ENCODE measurements around the gene SPI1. TPM values are rescaled to one million over a fixed set of nuclear protein-coding genes. Genes with fewer than 3 reads are reported as not detected.

SPI1 gene
- polyA plus RNA-seq (not detected in 3 replicates), polyA minus RNA-seq (0.13 TPM in 1 of 3 replicates, not detected in the others)
- polyA plus RNA-seq (2011; ENCODE audit: low read depth): not detected
- not detected in 2 replicates for polyA plus RNA-seq (2011; cell fraction: cytosol; rRNA removed)
- polyA plus RNA-seq (2011; cell fraction: nucleus; rRNA removed): not detected in 2 replicates
- not detected in 2 replicates for polyA plus RNA-seq (2012; ENCODE audit: low replicate concordance)
- not detected for polyA minus RNA-seq (2011; cell fraction: cytosol; rRNA and poly(A)+ RNA removed)
- polyA minus RNA-seq (2011; cell fraction: nucleus; rRNA and poly(A)+ RNA removed): not detected in 2 replicates

GRCh38 chr11:47378010-47378835 lies at the start of gene SPI1:
TSS of gene SPI1 (minus strand) at chr11:47378547. CDS start at chr11:47378353, 194 bp downstream.
- Histone ChIP-seq H3K9me3 (ENCODE audit: control insufficient read depth, low read depth, low read length) (no peaks in the 10 kb centered on the region), H4K20me1 (ENCODE audit: control insufficient read depth, extremely low read depth, insufficient read depth, low read length) (no peaks in the 10 kb centered on the region), H3K9me1 (ENCODE audit: control insufficient read depth, extremely low read depth, insufficient read depth, low read length) (no peaks in the 10 kb centered on the region), H3K79me2 (ENCODE audit: control insufficient read depth, insufficient read depth, low read length) (no peaks in the 10 kb centered on the region), H2AFZ (ENCODE audit: control insufficient read depth, low read length) (no peak within 1 kb of the TSS), H3K4me3 (ENCODE audit: control insufficient read depth in 2 of 3, extremely low read depth in 1 of 3, insufficient read depth in 2 of 3, low read depth in 1 of 3, low read length in 3 of 3) (no peak within 1 kb of the TSS), H3K4me2 (ENCODE audit: control insufficient read depth, extremely low read depth, insufficient read depth, low read depth, low read length) (no peak within 1 kb of the TSS), H3K4me1 (ENCODE audit: control insufficient read depth, extremely low read depth, insufficient read depth, low read length) (peaks cover 6% of the 10 kb centered on the region), H3K36me3 (ENCODE audit: control insufficient read depth in 2 of 2, extremely low read depth in 1 of 2, insufficient read depth in 2 of 2, low read length in 2 of 2) (no peaks in the 10 kb centered on the region), H3K27ac (ENCODE audit: control insufficient read depth, insufficient read depth, low read length) (no peak within 1 kb of the TSS), H3K9ac (ENCODE audit: control insufficient read depth, extremely low read depth, insufficient read depth, low read length) (no peak within 1 kb of the TSS), H3K27me3 (ENCODE audit: control insufficient read depth, extremely low read depth, insufficient read depth, low read length) (no peaks in the 10 kb centered on the region)
- dilution Hi-C loops (cut with MboI; ENCODE audit: extremely low pct_ligation_motif_present, low sequenced_read_pairs): no loop called here
- FAIRE-seq: no peak
- no peak for DNase-seq (ENCODE audit: low read depth, low spot score)
- TF ChIP-seq EZH2 (IDR thresholded peaks at IDR 0.05; ENCODE audit: low read length): no peak
- no peak for TF ChIP-seq CTCF (optimal IDR thresholded peaks at IDR 0.05 in 1 of 3, IDR thresholded peaks at IDR 0.05 in 1 of 3, conservative IDR thresholded peaks at IDR 0.05 in 1 of 3; ENCODE audit: extremely low read depth in 1 of 3, insufficient read depth in 2 of 3, low read length in 3 of 3)

DNA sequence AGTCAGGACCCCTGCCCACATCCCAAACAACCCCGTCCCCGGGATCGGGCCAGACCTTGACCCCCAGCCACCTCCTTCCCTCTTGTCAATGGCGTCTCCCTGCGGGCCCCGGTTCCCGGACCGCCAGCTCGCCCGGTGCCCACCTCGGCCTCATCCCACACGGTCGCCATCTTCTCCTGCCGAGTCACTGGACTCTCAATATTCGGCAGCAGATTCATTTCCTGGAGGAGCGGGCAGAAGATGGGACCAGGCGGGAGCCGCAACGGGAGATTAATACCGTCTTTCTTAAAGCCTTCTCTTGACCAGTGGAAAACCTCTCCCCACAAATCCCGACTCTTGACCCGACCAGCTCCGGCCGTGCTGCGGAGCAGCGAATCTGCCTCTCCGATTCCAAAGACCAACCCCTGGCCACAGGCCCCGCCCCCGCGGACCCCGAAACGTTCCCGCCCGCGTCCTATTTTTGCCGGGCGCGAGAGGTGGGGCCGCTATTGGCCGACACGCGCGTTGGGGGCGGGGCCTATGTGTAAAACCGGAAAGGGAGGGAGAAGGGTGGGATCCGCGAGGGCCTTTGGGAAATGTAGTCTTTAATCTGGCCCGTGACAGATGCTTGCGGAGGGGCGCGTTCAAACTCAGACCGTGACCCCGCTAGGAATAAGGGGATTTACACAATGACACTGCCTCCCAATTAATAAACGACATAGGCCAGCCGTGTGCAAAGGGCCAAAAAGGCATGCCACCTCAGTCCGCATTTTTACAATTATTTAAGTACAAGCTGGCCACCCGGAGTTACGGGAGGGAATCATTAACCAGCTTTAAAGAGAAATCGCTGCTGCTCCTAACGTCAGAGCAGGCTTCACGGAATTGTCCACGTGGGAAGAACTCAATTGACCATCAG lies 48.0 kb upstream of the SPI1 start, which contains the start of gene PSMC3:
TSS of gene PSMC3 (minus strand) at position 378 of the 895 bp plus-strand sequence. CDS start at position 218, 160 bp downstream.
- dilution Hi-C loops (cut with MboI; ENCODE audit: extremely low pct_ligation_motif_present, low sequenced_read_pairs): no loop called here
- peak within 1 kb of the TSS; percentile 96 for H2AFZ ChIP-seq (ENCODE audit: control insufficient read depth, low read length)
- H3K4me2 ChIP-seq (ENCODE audit: control insufficient read depth, extremely low read depth, insufficient read depth, low read depth, low read length): peak within 1 kb of the TSS; percentile 92
- no peaks in the 10 kb centered on the region for H4K20me1 ChIP-seq (ENCODE audit: control insufficient read depth, extremely low read depth, insufficient read depth, low read length)
- H3K4me3 ChIP-seq (ENCODE audit: control insufficient read depth in 2 of 3, extremely low read depth in 1 of 3, insufficient read depth in 2 of 3, low read depth in 1 of 3, low read length in 3 of 3): peak within 1 kb of the TSS; percentile 82 to 86 (median 83)
- DNase-seq (ENCODE audit: low read depth, low spot score) (peak; percentile 49), FAIRE-seq (no peak)
- peaks cover 19 to 24% of the 10 kb centered on the region in 2 experiments for H3K36me3 ChIP-seq (ENCODE audit: control insufficient read depth in 2 of 2, extremely low read depth in 1 of 2, insufficient read depth in 2 of 2, low read length in 2 of 2)
- H3K9me1 ChIP-seq (ENCODE audit: control insufficient read depth, extremely low read depth, insufficient read depth, low read length): no peaks in the 10 kb centered on the region
- peaks cover 12% of the 10 kb centered on the region for H3K4me1 ChIP-seq (ENCODE audit: control insufficient read depth, extremely low read depth, insufficient read depth, low read length)
- peaks cover 28% of the 10 kb centered on the region for H3K79me2 ChIP-seq (ENCODE audit: control insufficient read depth, insufficient read depth, low read length)
- no peaks in the 10 kb centered on the region for H3K9me3 ChIP-seq (ENCODE audit: control insufficient read depth, low read depth, low read length)
- peak within 1 kb of the TSS; percentile 99 for H3K9ac ChIP-seq (ENCODE audit: control insufficient read depth, extremely low read depth, insufficient read depth, low read length)
- H3K27ac ChIP-seq (ENCODE audit: control insufficient read depth, insufficient read depth, low read length): peak within 1 kb of the TSS; percentile 97
- no peaks in the 10 kb centered on the region for H3K27me3 ChIP-seq (ENCODE audit: control insufficient read depth, extremely low read depth, insufficient read depth, low read length)
- TF ChIP-seq CTCF (optimal IDR thresholded peaks at IDR 0.05 in 1 of 3, IDR thresholded peaks at IDR 0.05 in 1 of 3, conservative IDR thresholded peaks at IDR 0.05 in 1 of 3; ENCODE audit: extremely low read depth in 1 of 3, insufficient read depth in 2 of 3, low read length in 3 of 3) (no peak), EZH2 (IDR thresholded peaks at IDR 0.05; ENCODE audit: low read length) (no peak)

Data from keratinocyte (primary cell).